Panc1 (cell line): Measurements from ENCODE around the gene PDE3B.

Source experiments
- CTCF ChIP-seq: fragments of 450-650 bp; IDR thresholded peaks from 2 replicates; pipeline ENCODE4 v1.5.1; 2017; ENCODE audit warnings: mild to moderate bottlenecking
- POLR2AphosphoS5 ChIP-seq: IDR thresholded peaks from 2 replicates; pipeline ENCODE4 v1.6.1; 2012; ENCODE audit warnings: mild to moderate bottlenecking, low read depth, low read length, moderate library complexity

GRCh38 chr11:14642453-14642852 lies 1.2 kb upstream of the PDE3B start:
- TF ChIP-seq CTCF = no peak
- TF ChIP-seq POLR2AphosphoS5 = no peak
